ENCODE results near the gene CXCL17. TPM values are rescaled to one million over a fixed set of nuclear protein-coding genes. Genes with fewer than 3 reads are reported as not detected.

Gene CXCL17
- total RNA-seq, 1 experiment from 2014 or later: 0.32 TPM

DNA sequence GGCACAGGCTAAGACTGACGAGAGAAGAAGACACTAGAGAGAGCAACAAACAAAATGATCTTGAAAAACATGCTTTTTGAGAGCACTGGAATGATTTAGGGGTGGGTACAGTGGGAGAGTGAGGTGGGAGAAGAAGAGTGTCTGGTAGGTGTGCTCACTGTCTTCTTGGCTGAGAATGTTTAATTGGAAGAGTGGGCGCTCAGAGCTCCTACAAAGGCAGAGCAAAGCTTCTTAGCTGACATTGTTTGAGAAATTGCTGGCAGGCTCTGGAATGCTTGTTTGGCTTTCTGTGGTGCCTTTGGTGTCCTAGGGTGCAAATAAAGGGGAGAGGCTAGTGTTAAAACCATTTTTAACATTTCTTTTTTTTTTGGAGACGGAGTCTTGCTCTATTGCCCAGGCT, 14.1 kb downstream of the CXCL17 start:
- Histone ChIP-seq H3K4me2 (ENCODE audit: low read length) (no peak overlapping the region), H3K4me3 (replicated peaks in 1 of 2; ENCODE audit: low read depth in 1 of 2, low read length in 2 of 2) (no peak overlapping the region), H2AFZ (ENCODE audit: low read depth, low read length, poor library complexity, severe bottlenecking) (no peak overlapping the region), H4K20me1 (ENCODE audit: insufficient read depth) (no peaks in the 10 kb centered on the region), H3K9me2 (ENCODE audit: insufficient read depth) (no peaks in the 10 kb centered on the region), H3K79me2 (ENCODE audit: insufficient read depth, low read length) (no peaks in the 10 kb centered on the region), H3K9me3 (ENCODE audit: control insufficient read depth in 1 of 2, insufficient read depth in 1 of 2, low read depth in 1 of 2, low read length in 2 of 2) (no peaks in the 10 kb centered on the region), H3K36me3 (ENCODE audit: control insufficient read depth in 1 of 2, insufficient read depth in 2 of 2, low read length in 2 of 2) (no peaks in the 10 kb centered on the region), H3K27ac (ENCODE audit: low read depth, low read length) (no peak overlapping the region), H3K4me1 (ENCODE audit: control insufficient read depth in 1 of 2, insufficient read depth in 2 of 2, low read length in 2 of 2) (peaks cover 9 to 19% of the 10 kb centered on the region in 2 experiments), H3K9ac (ENCODE audit: low read length) (no peak overlapping the region), H3K27me3 (ENCODE audit: insufficient read depth, low read length) (no peaks in the 10 kb centered on the region)
- POLR2A ChIA-PET: no interaction called here
- no peak for TF ChIP-seq ZNF274 (IDR thresholded peaks at IDR 0.05; ENCODE audit: low read depth, low read length)
- TF ChIP-seq FOSL1 (IDR thresholded peaks at IDR 0.05; ENCODE audit: low read depth): no peak
- no peak for TF ChIP-seq ELF1 (IDR thresholded peaks at IDR 0.05; ENCODE audit: borderline replicate concordance, low read depth)
- TF ChIP-seq JUND (IDR thresholded peaks at IDR 0.05): no peak
- TF ChIP-seq SRF (IDR thresholded peaks at IDR 0.05; ENCODE audit: low read depth): no peak
- TF ChIP-seq CTCF (IDR thresholded peaks at IDR 0.05 in 2 of 3, conservative IDR thresholded peaks at IDR 0.05 in 1 of 3; ENCODE audit: borderline replicate concordance in 1 of 3, insufficient read depth in 1 of 3, low read depth in 2 of 3, low read length in 2 of 3): no peak
- no peak for TF ChIP-seq POLR2A (IDR thresholded peaks at IDR 0.05; ENCODE audit: borderline replicate concordance, extremely low read depth, insufficient read depth, insufficient read length)
- no peak for TF ChIP-seq TCF7L2 (IDR thresholded peaks at IDR 0.05; ENCODE audit: borderline replicate concordance, extremely low read depth, insufficient read depth, insufficient read length)
- TF ChIP-seq ZBTB33 (IDR thresholded peaks at IDR 0.05; ENCODE audit: extremely low read depth, insufficient replicate concordance, low read length): no peak
- TF ChIP-seq, protein P1, sequence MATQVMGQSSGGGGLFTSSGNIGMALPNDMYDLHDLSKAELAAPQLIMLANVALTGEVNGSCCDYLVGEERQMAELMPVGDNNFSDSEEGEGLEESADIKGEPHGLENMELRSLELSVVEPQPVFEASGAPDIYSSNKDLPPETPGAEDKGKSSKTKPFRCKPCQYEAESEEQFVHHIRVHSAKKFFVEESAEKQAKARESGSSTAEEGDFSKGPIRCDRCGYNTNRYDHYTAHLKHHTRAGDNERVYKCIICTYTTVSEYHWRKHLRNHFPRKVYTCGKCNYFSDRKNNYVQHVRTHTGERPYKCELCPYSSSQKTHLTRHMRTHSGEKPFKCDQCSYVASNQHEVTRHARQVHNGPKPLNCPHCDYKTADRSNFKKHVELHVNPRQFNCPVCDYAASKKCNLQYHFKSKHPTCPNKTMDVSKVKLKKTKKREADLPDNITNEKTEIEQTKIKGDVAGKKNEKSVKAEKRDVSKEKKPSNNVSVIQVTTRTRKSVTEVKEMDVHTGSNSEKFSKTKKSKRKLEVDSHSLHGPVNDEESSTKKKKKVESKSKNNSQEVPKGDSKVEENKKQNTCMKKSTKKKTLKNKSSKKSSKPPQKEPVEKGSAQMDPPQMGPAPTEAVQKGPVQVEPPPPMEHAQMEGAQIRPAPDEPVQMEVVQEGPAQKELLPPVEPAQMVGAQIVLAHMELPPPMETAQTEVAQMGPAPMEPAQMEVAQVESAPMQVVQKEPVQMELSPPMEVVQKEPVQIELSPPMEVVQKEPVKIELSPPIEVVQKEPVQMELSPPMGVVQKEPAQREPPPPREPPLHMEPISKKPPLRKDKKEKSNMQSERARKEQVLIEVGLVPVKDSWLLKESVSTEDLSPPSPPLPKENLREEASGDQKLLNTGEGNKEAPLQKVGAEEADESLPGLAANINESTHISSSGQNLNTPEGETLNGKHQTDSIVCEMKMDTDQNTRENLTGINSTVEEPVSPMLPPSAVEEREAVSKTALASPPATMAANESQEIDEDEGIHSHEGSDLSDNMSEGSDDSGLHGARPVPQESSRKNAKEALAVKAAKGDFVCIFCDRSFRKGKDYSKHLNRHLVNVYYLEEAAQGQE (IDR thresholded peaks at IDR 0.05; ENCODE audit: low read depth): no peak
- no peak for TF ChIP-seq ZFX (IDR thresholded peaks at IDR 0.05)
- CTCF ChIA-PET: interaction anchor here (1.7 kb wide), 1 partner anchor 12 kb away, joined by 4 read pairs; no protein-coding TSS in a partner anchor
- intact Hi-C loops (cut with micrococcal nuclease): no loop called here
- ATAC-seq: no peak
- RAD21 ChIA-PET (ENCODE audit: low non-redundant PET in 1 of 2, low total read pairs in 2 of 2, uncharacterized antibody in 2 of 2, unreplicated experiment in 2 of 2): no interaction called here
- DNase-seq (ENCODE audit: low read depth, low spot score): no peak
- BruUV-seq (replicated peaks): no TSS peak

Data from HCT116 (cell line).